DND-41 (cell line): ENCODE measurements around the gene TMEM271.

Experiments used
- EZH2 ChIP-seq: IDR thresholded peaks from 3 replicates; pipeline ENCODE4 v1.6.1; 2012; ENCODE audit warnings: borderline replicate concordance, low read depth, mild to moderate bottlenecking, moderate library complexity, low read length, inconsistent platforms; ENCODE audit not compliant: severe bottlenecking
- TF ChIP-seq, protein P1 (sequence below): IDR thresholded peaks from 2 replicates; pipeline ENCODE4 v1.5.1; 2012; ENCODE audit warnings: borderline replicate concordance, low read length, moderate library complexity, mild to moderate bottlenecking; ENCODE audit not compliant: poor library complexity, severe bottlenecking; ENCODE audit errors: extremely low read depth

- TF ChIP-seq EZH2 = no peak
- TF ChIP-seq, protein P1, sequence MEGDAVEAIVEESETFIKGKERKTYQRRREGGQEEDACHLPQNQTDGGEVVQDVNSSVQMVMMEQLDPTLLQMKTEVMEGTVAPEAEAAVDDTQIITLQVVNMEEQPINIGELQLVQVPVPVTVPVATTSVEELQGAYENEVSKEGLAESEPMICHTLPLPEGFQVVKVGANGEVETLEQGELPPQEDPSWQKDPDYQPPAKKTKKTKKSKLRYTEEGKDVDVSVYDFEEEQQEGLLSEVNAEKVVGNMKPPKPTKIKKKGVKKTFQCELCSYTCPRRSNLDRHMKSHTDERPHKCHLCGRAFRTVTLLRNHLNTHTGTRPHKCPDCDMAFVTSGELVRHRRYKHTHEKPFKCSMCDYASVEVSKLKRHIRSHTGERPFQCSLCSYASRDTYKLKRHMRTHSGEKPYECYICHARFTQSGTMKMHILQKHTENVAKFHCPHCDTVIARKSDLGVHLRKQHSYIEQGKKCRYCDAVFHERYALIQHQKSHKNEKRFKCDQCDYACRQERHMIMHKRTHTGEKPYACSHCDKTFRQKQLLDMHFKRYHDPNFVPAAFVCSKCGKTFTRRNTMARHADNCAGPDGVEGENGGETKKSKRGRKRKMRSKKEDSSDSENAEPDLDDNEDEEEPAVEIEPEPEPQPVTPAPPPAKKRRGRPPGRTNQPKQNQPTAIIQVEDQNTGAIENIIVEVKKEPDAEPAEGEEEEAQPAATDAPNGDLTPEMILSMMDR = no peak
Observed at GRCh38 chr4:525660-526059, 50.4 kb downstream of the TMEM271 start.
